Measurements from ENCODE around the gene GNAT2. TPM values are rescaled to one million over a fixed set of nuclear protein-coding genes. Genes with fewer than 3 reads are reported as not detected.

Gene GNAT2
- total RNA-seq, 1 experiment from 2014 or later: not detected

DNA sequence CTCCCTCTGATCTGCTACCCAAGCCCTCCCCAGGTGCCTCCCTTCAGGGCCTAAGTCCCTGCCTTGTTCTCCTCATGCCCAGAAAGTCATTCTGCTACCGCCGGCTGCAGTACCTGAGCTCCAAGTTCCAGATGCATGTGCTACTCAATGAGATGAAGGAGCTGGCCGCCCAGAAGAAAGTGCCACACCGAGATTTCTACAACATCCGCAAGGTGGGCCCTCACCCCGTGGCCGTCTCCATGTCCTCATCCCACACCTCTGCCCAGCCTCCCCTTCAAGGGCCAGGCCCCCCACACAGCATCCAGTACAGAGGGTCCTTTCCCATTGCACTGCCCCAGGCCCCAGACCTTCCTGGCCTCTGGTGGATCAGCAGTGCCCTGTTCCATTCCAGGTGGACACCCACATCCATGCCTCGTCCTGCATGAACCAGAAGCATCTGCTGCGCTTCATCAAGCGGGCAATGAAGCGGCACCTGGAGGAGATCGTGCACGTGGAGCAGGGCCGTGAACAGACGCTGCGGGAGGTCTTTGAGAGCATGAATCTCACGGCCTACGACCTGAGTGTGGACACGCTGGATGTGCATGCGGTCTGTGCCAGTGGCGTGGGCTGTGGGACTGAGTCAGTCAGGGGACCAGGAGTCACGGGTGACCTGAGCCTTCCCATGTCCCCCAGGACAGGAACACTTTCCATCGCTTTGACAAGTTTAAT, 8.4 kb upstream of the GNAT2 start:
- CTCF ChIA-PET: interaction anchor here (1.0 kb wide), 1 partner anchor 80 kb away, joined by 4 read pairs; the partner anchor contains the start of gene GNAI3
- no peaks in the 10 kb centered on the region for H3K27me3 Mint-ChIP-seq (ENCODE audit: insufficient read depth, unreplicated experiment)
- no peaks in the 10 kb centered on the region for H3K27me3 ChIP-seq (replicated peaks; ENCODE audit: control insufficient read depth, insufficient read depth, low read length)
- TF ChIP-seq, protein P1, sequence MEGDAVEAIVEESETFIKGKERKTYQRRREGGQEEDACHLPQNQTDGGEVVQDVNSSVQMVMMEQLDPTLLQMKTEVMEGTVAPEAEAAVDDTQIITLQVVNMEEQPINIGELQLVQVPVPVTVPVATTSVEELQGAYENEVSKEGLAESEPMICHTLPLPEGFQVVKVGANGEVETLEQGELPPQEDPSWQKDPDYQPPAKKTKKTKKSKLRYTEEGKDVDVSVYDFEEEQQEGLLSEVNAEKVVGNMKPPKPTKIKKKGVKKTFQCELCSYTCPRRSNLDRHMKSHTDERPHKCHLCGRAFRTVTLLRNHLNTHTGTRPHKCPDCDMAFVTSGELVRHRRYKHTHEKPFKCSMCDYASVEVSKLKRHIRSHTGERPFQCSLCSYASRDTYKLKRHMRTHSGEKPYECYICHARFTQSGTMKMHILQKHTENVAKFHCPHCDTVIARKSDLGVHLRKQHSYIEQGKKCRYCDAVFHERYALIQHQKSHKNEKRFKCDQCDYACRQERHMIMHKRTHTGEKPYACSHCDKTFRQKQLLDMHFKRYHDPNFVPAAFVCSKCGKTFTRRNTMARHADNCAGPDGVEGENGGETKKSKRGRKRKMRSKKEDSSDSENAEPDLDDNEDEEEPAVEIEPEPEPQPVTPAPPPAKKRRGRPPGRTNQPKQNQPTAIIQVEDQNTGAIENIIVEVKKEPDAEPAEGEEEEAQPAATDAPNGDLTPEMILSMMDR (IDR thresholded peaks at IDR 0.05; ENCODE audit: insufficient read depth in 1 of 2, low read depth in 1 of 2, low read length in 1 of 2, severe bottlenecking in 1 of 2, unreplicated experiment in 1 of 2): no peak
- H3K4me3 ChIP-seq (ENCODE audit: low read depth, low read length): no peak overlapping the region
- no peaks in the 10 kb centered on the region for H3K4me1 Mint-ChIP-seq (ENCODE audit: low read depth, unreplicated experiment)
- POLR2A ChIA-PET: no interaction called here
- H3K27ac Mint-ChIP-seq (ENCODE audit: unreplicated experiment): no peak overlapping the region
- no peak overlapping the region for H3K4me3 Mint-ChIP-seq (ENCODE audit: unreplicated experiment)
- no peaks in the 10 kb centered on the region for H3K9me3 Mint-ChIP-seq (ENCODE audit: unreplicated experiment)
- intact Hi-C loops (cut with micrococcal nuclease; ENCODE audit: unreplicated experiment): no loop called here
- DNase-seq: no peak
- no peaks in the 10 kb centered on the region for H3K9me3 ChIP-seq
- H3K4me1 ChIP-seq: no peaks in the 10 kb centered on the region
- peaks cover 2% of the 10 kb centered on the region for H3K36me3 Mint-ChIP-seq (ENCODE audit: insufficient read depth, unreplicated experiment)
- TSS peak; percentile 13 for BruUV-seq (replicated peaks)
- no peaks in the 10 kb centered on the region for H3K36me3 ChIP-seq (ENCODE audit: control insufficient read depth, insufficient read depth, low read length)

DNA sequence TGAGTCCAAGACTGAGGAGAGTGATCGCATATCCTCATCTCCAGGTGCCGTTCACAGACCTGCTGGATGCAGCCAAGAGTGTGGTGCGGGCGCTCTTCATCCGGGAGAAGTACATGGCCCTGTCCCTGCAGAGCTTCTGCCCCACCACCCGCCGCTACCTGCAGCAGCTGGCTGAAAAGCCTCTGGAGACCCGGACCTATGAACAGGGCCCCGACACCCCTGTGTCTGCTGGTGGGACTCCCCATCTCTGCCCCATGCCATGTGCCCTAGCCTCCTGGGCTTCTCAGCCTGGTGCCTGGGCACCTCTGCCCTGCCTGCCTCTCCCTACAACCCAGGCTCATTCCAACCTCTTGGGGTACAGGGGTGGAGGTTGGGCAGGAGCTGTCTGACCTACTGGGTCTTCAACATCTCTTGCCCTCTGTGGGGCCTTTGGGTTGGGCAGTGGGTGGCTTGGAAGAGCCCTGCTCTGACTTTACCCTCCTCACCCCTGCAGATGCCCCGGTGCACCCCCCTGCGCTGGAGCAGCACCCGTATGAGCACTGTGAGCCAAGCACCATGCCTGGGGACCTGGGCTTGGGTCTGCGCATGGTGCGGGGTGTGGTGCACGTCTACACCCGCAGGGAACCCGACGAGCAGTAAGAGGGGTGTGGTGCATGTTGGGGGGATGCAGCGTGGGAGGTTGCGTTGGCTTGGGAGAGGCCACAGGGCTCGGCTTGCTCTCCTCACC, 7.4 kb upstream of the GNAT2 start:
- Mint-ChIP-seq H3K4me3 (ENCODE audit: unreplicated experiment) (no peak overlapping the region), H3K27ac (ENCODE audit: unreplicated experiment) (no peak overlapping the region), H3K36me3 (ENCODE audit: insufficient read depth, unreplicated experiment) (no peaks in the 10 kb centered on the region), H3K9me3 (ENCODE audit: unreplicated experiment) (no peaks in the 10 kb centered on the region), H3K4me1 (ENCODE audit: low read depth, unreplicated experiment) (no peaks in the 10 kb centered on the region), H3K27me3 (ENCODE audit: insufficient read depth, unreplicated experiment) (no peaks in the 10 kb centered on the region)
- TF ChIP-seq, protein P1 (IDR thresholded peaks at IDR 0.05; ENCODE audit: insufficient read depth in 1 of 2, low read depth in 1 of 2, low read length in 1 of 2, severe bottlenecking in 1 of 2, unreplicated experiment in 1 of 2): no peak
- intact Hi-C loops (cut with micrococcal nuclease; ENCODE audit: unreplicated experiment): no loop called here
- POLR2A ChIA-PET: no interaction called here
- Histone ChIP-seq H3K27me3 (replicated peaks; ENCODE audit: control insufficient read depth, insufficient read depth, low read length) (no peaks in the 10 kb centered on the region), H3K4me3 (ENCODE audit: low read depth, low read length) (no peak overlapping the region), H3K9me3 (no peaks in the 10 kb centered on the region), H3K36me3 (ENCODE audit: control insufficient read depth, insufficient read depth, low read length) (no peaks in the 10 kb centered on the region), H3K4me1 (no peaks in the 10 kb centered on the region)
- CTCF ChIA-PET: interaction anchor here (1.0 to 1.2 kb wide), 2 partner anchors 79 to 81 kb away, joined by 3 to 4 read pairs; partner anchors contain the start of gene GNAI3
- no TSS peak for BruUV-seq (replicated peaks)
- DNase-seq: no peak

DNA sequence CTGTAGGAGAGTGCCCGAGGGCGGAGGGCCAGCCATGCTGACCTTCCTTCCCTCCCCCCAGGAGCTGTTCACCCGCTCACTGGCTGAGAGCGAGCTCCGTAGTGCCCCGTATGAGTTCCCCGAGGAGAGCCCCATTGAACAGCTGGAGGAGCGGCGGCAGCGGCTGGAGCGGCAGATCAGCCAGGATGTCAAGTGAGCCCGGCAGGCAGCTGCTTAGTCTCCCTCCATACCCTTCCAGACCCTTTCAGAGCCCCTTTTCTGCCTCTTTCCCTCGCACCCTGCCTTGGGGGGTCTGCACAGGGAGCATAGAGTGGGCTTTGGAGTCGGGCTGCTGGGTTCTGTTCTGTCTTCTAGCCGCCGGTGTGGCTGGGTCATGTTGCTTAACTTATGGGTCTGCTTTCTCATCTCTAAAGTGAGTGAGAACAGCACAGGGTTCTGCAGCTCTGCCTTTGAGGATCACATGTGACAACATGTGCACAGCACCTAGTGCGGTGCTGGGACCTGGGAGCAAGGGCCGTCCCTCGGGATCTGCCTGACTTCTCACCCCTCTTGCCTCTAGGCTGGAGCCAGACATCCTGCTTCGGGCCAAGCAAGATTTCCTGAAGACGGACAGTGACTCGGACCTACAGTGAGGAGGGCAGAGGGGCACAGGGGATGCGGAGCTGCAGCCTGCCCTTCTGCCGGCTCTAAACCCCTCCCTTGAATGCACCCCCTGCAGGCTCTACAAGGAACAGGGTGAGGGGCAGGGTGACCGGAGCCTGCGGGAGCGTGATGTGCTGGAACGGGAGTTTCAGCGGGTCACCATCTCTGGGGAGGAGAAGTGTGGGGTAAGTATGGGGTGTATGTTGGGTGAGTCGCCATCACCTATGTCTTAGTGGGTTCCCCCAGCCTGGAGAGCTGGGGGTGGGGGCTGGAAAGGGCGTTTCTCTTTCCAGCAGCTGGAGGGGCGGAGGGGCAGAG, 6.5 kb upstream of the GNAT2 start:
- no TSS peak for BruUV-seq (replicated peaks)
- Mint-ChIP-seq H3K9me3 (ENCODE audit: unreplicated experiment) (no peaks in the 10 kb centered on the region), H3K27ac (ENCODE audit: unreplicated experiment) (no peak overlapping the region), H3K36me3 (ENCODE audit: insufficient read depth, unreplicated experiment) (peaks cover 2% of the 10 kb centered on the region), H3K27me3 (ENCODE audit: insufficient read depth, unreplicated experiment) (no peaks in the 10 kb centered on the region), H3K4me1 (ENCODE audit: low read depth, unreplicated experiment) (no peaks in the 10 kb centered on the region), H3K4me3 (ENCODE audit: unreplicated experiment) (no peak overlapping the region)
- TF ChIP-seq, protein P1 (IDR thresholded peaks at IDR 0.05; ENCODE audit: insufficient read depth in 1 of 2, low read depth in 1 of 2, low read length in 1 of 2, severe bottlenecking in 1 of 2, unreplicated experiment in 1 of 2): no peak
- no peaks in the 10 kb centered on the region for H3K27me3 ChIP-seq (replicated peaks; ENCODE audit: control insufficient read depth, insufficient read depth, low read length)
- DNase-seq: no peak
- no peak overlapping the region for H3K4me3 ChIP-seq (ENCODE audit: low read depth, low read length)
- H3K9me3 ChIP-seq: no peaks in the 10 kb centered on the region
- no peaks in the 10 kb centered on the region for H3K36me3 ChIP-seq (ENCODE audit: control insufficient read depth, insufficient read depth, low read length)
- ChIA-PET POLR2A (no interaction called here), CTCF (interaction anchor here (1.2 kb wide), 1 partner anchor 80 kb away, joined by 3 read pairs; no protein-coding TSS in a partner anchor)
- no peaks in the 10 kb centered on the region for H3K4me1 ChIP-seq
- intact Hi-C loops (cut with micrococcal nuclease; ENCODE audit: unreplicated experiment): no loop called here
